Measurements from ENCODE around the gene HSPA2.
"Not testable (repeated sequence)": the region's sequence is repeated elsewhere in the genome, so short reads cannot be mapped to it uniquely, and the experiment has no call there.

Gene HSPA2

DNA sequence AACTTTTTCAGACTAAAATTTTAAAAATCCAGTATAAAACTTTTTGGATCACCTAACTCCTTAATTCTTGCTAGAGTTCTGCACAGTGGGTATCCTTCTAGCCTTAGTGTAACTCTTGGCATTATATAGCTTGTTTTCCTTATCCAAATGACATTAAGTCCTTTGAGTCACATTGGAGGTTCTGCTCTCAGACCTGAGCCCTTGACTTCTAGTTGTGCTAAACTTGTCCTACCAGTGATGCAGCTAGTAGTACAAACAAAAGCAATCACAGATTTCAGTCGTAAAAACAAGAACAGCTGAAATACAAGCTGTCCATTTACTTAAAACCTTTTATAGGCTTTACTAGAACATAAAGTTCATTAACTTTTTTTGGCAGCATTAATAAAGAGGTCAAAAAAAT, 25.5 kb upstream of the HSPA2 start:
- DNase-seq: no peak

DNA sequence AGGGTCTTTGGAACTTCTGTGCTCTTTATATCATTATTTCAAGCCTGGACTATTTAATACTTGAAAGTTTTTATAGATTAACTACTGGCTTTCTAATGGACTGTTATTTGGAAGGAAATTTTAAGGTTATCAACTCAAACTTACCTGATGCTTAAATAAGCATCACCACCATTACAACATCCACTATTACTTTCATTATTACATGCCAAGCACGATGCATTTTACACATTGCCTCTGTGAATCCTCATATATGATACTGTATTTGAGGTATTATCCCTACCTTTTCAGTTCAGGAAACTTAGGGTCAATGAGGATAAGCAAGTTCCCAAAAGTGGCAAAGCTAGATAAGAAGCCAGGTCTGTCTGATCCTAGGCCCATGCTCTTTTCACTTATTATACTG, 23.6 kb upstream of the HSPA2 start:
- no peak for DNase-seq

DNA sequence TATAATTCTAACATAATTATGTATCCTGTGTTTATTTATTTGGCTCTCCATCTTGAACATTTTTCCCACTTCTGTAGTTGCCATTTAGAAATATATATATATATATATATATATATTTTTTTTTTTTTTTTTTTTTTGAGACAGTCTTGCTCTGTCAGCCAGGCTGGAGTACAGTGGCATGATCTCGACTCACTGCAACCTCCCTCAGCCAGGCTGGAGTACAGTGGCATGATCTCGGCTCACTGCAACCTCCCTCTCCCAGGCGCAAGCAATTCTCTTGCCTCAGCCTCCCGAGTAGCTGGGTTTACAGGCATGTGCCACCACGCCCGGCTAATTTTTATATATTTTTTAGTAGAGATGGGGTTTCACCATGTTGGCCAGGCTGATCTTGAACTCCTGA, 22.9 kb upstream of the HSPA2 start:
- DNase-seq: not testable (repeated sequence)

DNA sequence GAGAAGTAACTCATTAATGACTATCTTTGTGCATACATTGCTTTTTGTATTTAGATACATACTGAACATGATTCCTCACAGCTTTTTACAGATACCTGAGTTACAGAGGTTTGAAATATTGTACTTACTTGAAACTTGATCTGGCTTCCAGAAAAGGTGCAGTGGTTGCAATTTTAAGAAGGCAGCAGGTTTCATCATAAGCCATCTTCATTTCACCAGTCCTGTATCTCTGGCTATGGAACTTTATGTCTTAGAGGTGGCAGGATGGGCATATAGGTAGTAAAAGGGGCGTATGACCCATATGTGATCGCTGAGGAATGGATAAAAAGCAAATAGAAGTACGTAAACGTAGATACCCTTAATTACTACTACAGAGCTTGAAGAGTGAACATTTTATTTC, 22.3 kb upstream of the HSPA2 start:
- no peak for DNase-seq

DNA sequence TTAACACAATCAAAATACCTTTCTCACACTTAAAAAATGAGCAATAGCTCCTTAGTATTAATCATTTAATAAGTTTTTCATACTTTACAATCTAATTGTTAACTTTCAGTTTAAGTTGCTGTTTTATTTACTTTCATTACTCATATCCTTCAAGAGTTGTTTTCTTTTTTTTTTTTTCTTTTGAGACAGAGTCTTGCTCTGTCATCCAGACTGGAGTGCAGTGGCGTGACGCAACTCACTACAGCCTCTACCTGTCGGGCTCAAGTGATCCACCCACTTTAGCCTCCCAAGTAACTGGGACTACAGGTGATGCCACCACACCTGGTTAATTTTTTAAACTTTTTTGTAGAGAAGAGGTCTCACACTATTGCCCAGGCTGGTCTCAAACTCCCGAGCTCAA, 19.8 kb upstream of the HSPA2 start:
- DNase-seq: no peak

DNA sequence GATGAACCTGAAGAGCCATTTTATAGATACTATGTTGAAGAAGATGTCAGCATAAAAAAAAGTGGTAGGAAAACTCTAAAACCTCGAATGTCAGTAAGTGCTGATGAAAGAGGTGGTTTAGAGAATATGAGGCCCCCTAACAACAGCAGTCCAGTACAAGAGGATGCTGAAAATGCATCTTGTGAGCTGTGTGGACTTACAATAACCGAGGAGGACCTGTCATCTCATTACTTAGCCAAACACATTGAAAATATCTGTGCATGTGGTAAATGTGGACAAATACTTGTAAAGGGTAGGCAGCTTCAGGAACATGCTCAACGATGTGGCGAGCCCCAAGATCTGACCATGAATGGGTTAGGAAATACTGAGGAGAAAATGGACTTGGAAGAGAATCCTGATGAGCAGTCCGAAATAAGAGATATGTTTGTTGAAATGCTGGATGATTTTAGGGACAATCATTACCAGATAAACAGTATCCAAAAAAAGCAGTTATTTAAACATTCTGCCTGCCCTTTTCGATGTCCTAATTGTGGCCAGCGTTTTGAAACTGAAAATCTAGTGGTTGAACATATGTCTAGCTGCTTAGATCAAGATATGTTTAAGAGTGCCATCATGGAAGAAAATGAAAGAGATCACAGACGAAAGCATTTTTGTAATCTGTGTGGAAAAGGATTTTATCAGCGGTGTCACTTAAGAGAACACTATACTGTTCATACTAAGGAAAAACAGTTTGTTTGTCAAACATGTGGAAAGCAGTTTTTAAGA, 17.8 kb upstream of the HSPA2 start:
- no peak for DNase-seq

DNA sequence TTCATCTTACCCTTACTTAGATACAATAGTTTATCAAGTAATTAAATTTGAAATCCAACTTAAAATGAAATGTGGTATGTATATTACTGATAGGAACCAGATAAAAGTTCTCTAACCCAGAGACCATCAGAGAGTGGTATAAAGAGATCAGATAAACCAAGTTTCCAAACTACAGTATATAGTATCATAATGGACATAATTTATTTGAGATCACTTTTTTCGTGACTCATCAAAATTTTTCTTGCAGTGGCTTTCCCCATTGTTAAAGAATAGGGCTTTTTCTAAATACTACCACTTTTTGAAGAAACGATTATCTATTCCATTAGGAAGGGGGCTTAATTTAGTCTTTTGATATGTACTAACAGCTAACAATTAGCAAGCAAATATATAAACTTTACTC, 15.2 kb upstream of the HSPA2 start:
- no peak for DNase-seq

DNA sequence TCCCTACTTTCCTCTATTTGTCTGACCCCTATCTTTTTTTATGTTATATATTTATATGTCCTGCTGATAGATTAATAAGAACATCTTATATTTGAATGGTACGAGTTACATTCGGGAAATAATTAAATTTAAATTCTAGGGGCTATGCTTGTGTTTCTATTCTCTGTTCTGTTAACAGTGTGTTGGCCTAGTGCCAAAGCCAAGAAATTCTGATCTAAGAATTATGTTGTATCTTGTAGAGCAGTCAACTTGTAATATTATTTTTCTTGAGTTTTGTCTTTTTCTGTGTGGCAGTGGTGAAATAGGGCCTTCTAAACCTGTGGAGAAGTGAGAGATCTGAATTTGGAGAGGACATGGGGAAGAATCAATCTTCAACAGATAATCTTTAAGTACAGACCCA, 9.0 kb upstream of the HSPA2 start:
- no peak for DNase-seq

DNA sequence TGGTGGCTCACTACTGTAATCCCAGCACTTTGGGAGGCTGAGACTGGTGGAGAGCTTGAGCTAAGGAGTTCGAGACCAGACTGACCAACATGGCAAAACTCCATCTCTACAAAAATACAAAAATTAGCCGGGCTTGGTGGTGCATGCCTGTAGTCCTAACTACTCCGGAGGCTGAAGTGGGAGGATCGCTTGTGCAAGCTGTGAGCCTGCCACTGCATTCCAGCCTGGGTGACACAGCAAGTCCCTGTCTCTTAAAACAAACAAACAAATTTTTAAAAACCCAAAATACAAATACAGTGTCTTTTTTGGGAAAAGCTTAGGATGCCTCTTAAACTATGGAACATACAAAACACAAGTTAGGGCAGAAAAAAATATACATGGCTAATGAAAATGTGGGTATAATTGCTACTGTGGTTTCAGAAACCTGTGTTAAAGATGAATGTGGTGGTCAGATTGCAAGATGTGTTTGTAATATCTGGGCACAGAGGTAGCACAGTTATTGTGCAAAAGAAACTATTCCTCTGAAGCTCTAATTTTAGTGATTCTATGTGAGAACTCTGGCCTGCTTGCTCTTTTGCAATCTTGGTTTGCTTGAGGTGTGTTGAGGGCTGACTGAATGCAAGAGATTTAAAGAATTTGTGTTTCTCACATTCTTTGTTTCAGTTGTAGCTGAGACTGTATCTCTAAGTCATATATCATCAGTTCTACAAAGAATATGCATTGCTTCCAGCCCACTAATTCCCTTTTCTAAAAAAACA, 3.9 kb upstream of the HSPA2 start:
- DNase-seq: no peak

DNA sequence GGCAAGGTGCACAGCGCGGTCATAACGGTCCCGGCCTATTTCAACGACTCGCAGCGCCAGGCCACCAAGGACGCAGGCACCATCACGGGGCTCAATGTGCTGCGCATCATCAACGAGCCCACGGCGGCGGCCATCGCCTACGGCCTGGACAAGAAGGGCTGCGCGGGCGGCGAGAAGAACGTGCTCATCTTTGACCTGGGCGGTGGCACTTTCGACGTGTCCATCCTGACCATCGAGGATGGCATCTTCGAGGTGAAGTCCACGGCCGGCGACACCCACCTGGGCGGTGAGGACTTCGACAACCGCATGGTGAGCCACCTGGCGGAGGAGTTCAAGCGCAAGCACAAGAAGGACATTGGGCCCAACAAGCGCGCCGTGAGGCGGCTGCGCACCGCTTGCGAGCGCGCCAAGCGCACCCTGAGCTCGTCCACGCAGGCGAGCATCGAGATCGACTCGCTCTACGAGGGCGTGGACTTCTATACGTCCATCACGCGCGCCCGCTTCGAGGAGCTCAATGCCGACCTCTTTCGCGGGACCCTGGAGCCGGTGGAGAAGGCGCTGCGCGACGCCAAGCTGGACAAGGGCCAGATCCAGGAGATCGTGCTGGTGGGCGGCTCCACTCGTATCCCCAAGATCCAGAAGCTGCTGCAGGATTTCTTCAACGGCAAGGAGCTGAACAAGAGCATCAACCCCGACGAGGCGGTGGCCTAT, 875 bp downstream of the HSPA2 start:
- DNase-seq: no peak

DNA sequence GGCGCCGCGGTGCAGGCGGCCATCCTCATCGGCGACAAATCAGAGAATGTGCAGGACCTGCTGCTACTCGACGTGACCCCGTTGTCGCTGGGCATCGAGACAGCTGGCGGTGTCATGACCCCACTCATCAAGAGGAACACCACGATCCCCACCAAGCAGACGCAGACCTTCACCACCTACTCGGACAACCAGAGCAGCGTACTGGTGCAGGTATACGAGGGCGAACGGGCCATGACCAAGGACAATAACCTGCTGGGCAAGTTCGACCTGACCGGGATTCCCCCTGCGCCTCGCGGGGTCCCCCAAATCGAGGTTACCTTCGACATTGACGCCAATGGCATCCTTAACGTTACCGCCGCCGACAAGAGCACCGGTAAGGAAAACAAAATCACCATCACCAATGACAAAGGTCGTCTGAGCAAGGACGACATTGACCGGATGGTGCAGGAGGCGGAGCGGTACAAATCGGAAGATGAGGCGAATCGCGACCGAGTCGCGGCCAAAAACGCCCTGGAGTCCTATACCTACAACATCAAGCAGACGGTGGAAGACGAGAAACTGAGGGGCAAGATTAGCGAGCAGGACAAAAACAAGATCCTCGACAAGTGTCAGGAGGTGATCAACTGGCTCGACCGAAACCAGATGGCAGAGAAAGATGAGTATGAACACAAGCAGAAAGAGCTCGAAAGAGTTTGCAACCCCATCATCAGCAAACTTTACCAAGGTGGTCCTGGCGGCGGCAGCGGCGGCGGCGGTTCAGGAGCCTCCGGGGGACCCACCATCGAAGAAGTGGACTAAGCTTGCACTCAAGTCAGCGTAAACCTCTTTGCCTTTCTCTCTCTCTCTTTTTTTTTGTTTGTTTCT, 1.7 kb downstream of the HSPA2 start:
- no peak for DNase-seq

DNA sequence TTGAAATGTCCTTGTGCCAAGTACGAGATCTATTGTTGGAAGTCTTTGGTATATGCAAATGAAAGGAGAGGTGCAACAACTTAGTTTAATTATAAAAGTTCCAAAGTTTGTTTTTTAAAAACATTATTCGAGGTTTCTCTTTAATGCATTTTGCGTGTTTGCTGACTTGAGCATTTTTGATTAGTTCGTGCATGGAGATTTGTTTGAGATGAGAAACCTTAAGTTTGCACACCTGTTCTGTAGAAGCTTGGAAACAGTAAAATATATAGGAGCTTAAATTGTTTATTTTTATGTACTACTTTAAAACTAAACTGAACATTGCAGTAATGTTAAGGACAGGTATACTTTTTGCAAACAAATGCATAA, 2.3 kb downstream of the HSPA2 start:
- no peak for DNase-seq

DNA sequence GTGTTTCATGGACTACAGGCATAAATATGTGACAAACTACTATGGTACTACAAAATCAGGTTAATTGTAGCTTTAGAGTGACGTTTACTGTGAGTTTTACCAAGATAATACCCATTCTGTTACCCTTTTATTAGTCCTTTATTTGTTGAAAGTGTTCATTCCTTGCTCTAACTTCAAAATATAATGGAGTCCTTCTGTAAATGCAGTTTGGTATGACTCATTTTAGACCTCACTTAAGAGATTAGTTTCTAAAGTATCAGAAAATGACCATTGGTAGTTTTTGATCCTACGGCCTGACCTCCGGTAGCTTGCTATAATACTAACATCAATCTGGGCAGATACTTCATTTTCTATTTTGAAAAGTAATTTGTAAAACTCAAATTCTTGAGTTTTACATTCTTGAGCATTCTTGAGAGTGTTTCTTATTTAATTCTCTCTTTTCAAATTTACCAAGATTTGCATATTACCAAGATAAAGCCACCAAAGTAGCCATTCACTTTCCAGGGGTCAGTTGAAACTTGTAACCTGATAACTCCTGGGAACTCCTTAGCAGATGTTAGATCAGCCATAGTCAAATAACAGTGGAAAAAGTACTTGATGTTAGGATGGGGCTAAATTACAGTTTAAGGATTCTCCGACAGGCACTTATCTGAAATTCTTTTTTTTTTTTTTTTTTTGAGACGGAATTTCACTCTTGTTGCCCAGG, 4.2 kb downstream of the HSPA2 start:
- no peak for DNase-seq

DNA sequence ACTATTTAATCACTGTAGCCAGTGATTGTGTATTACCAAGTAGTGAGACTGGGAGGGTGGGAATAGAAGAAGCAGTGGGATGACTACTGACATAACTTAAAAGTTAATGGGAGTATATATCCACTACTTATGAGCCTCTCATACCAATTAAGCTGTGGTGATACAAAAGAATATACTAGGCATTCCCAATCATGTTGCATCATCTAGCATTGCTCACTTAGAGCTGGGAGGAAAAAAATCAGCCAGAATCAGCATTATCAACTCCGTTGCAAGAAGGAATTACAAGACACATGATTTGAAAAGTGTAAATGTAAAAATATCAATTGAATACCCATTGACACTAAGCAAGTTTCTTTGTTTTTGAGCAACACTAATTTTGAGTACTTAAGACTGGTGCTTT, 8.5 kb downstream of the HSPA2 start:
- DNase-seq: no peak

DNA sequence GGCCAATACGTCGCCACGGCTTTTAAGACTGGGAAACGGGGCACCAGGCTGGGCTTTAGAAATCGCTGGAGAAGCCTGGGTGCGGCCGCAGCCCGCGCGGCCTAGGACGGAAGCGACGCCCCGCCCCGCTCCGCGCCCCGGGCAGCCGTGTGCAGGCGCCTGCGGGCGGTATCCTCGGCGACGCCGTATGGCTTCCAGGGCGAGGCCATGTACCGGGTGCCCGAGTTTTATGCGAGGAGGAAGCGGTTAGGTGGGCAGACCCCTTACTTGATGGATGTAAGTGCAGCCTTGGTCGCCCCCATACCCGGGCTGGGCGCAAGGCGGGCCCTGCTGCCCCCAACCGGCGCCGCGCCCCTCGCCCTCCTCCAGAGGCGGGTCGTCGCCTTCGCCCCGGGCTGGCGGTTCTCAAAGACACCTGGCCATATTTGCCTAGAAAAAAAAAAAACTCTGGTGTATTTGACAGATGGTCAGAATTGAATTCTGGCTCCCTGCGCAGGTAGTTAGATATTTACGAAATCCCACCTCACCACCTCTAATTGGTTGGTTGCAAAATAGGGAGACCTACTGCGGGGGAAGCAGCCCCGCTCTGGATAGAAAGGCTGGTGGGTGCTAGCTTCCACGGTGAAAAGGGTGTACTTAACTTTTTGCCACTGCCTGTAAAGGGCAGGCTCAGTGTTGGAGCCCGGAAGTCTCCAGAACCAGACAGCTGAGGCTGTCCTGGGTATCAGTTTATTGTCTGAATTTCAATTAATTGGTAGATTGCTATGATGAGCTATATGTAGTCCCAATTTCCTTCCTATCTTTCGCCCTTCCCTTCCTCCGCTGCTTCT, 9.5 kb downstream of the HSPA2 start, which contains the start of gene PPP1R36:
Gene PPP1R36 (plus strand): TSS at position 171 of the 830 bp plus-strand sequence. CDS start 37 bp downstream, at position 208.
- no peak for DNase-seq

DNA sequence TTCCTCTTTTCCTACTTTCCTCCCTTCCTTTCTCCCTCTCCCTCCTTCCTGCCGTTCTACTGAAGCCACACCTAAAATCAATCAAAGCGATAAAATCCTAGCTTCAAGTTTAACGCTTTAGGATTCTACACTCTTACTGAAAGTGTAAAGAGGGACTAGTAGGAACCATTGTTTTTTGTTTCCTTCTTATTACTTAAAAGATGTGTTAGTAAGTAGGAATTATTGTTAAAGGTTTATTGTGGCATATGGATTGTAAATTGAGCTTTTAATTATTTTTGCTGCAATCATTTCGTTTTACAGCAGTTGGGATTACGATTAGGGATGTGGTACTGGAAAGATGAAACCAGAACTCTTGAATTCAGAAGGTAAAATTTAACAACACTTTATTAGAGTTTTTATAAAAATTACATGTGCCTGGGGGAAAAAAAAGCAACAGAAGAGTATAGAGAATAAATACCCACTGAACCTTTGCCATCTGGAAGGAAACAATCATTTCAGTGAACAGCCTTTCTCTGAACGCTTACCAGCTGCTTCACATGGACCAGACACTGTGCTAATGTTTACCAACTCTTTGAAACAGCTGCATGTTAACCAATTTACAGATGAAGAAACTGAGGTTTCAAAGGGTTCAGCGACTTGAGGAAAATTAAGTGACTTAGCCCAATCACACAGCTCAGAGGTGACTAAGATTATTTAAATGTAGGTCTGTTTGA, 10.2 kb downstream of the HSPA2 start:
- DNase-seq: no peak

DNA sequence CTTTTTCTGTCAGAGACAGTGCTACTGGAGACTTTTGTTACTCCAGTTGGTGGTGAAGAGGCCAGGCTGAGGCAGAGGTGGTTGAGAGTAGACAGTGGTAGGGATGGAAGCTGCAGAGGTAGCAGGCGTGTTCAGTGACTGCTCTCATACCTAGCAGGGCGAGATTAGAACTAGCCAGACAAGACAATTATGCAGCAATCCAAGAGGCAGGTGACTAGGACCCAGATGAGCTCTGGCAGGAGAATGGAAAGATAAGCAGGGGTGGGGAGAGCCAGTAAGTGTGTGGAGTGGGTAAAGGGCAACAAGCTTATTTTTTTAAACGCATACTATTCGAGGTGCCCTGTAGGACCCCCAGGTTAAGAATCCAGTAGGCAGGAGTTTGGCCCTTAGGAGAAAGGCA, 14.0 kb downstream of the HSPA2 start:
- no peak for DNase-seq

DNA sequence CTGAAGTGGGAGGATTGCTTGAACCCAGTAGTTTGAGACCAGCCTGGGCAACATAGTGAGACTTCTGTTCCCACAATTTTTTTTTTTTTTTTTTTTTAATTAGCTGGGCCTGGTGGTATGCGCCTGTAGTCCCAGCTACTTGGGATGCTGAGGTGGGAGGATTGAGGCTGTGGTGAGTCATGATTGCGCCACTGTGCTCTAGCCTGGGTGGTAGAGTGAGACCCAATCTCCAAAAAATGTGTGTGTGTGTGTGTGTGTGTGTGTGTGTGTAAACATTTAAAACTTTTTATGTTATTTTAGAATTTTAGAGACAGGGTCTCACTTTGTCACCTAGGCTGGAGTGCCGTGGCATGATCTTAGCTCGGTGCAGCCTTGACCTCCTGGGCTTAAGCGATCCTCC, 16.0 kb downstream of the HSPA2 start:
- no peak for DNase-seq

DNA sequence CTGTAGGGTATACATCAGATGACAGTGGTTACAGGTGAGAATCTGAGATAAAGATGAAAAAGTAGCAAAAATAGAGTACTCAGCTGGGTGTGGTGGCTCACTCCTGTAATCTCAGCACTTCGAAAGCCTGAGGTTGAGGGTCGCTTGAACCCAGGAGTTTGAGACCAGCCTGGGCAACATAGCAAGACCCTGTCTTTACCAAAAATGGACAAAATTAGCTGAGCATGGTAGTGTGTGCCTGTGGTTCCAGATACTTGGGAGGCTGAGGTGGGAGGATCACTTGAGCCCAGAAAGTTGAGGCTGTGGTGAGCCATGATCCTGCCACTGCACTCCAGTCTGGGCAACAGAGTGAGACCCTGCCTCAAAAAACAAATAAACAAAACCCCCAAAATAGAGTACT, 17.7 kb downstream of the HSPA2 start:
- not testable (repeated sequence) for DNase-seq

DNA sequence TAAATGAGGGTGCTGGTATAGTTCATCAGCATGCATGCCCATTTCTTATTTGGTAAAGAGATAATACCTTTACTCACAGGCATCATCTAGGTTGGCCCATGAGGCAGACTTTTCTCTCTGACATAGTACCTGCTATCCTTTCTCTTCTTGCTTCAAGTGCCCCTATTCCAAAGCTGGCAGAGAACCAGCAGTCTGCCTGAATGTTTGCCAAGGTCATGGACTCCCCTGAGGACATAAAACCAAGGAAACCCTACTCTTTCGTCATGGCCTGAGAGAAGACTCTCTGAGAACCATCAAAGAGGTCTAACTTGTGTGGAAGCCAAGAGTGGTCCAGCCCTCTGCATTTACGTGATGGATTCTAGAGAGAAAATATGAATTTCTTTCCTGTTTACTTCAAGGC, 21.1 kb downstream of the HSPA2 start:
- no peak for DNase-seq

DNA sequence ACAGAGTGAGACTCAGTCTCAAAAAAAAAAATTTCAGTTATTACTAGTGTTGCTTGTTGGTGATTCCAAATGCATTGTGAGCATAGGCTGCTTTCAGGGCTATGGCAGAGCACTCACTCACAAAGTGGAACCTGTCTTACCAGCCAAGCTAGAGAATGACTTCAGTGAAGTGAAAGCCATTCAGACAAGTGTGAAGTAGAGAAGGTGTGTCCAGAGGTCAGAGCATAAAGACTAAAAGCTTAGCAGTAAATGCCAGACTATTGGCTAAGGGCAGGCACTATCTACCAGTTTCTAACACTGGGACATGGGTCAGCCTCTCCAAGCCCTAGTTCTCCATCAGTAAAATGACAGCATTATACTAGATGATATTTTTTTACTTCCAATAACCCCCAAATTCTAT, 21.9 kb downstream of the HSPA2 start:
- no peak for DNase-seq
